ENCODE data around the gene TMTC2. TPM values are rescaled to one million over a fixed set of nuclear protein-coding genes. Genes with fewer than 3 reads are reported as not detected.
"Not testable (repeated sequence)": the region's sequence is repeated elsewhere in the genome, so short reads cannot be mapped to it uniquely, and the experiment has no call there.

Gene TMTC2
- total and polyA plus RNA-seq, 2 donors from 2014 or later: 6.0 to 32.9 TPM

GRCh38 chr12:83106873-83107272 lies 420.2 kb downstream of the TMTC2 start:
- DNase-seq (no peak), FAIRE-seq (no peak)
- H3K27ac ChIP-seq (ENCODE audit: low read depth in 2 of 2, low read length in 2 of 2): no peak overlapping the region
- no peak overlapping the region for H3K4me3 ChIP-seq (ENCODE audit: low read length in 3 of 3)
- no peak overlapping the region for H3K9ac ChIP-seq (ENCODE audit: low read length in 3 of 3)
- TF ChIP-seq CTCF (IDR thresholded peaks at IDR 0.05; ENCODE audit: borderline replicate concordance, extremely low read depth, insufficient read depth): no peak
- H3K9me3 ChIP-seq (ENCODE audit: control insufficient read depth in 2 of 3, insufficient read depth in 1 of 3, low read length in 3 of 3): no peaks in the 10 kb centered on the region
- intact Hi-C loops (cut with DNase I): no loop called here
- H3K4me1 ChIP-seq (ENCODE audit: control insufficient read depth in 2 of 3, insufficient read depth in 2 of 3, low read depth in 1 of 3, low read length in 3 of 3): no peaks in the 10 kb centered on the region
- H3K36me3 ChIP-seq (ENCODE audit: control insufficient read depth in 2 of 3, insufficient read depth in 3 of 3, low read length in 3 of 3): no peaks in the 10 kb centered on the region
- H3K27me3 ChIP-seq (ENCODE audit: control insufficient read depth, insufficient read depth, low read length): no peaks in the 10 kb centered on the region

GRCh38 chr12:83110424-83110823 lies 423.7 kb downstream of the TMTC2 start:
- no peak for FAIRE-seq
- no peak for TF ChIP-seq CTCF (IDR thresholded peaks at IDR 0.05; ENCODE audit: borderline replicate concordance, extremely low read depth, insufficient read depth)
- no peak overlapping the region for H3K9ac ChIP-seq (ENCODE audit: low read length in 3 of 3)
- no peak for DNase-seq
- H3K4me3 ChIP-seq (ENCODE audit: low read length in 3 of 3): no peak overlapping the region
- no peaks in the 10 kb centered on the region for H3K9me3 ChIP-seq (ENCODE audit: control insufficient read depth in 2 of 3, insufficient read depth in 1 of 3, low read length in 3 of 3)
- H3K36me3 ChIP-seq (ENCODE audit: control insufficient read depth in 2 of 3, insufficient read depth in 3 of 3, low read length in 3 of 3): no peaks in the 10 kb centered on the region
- no peak overlapping the region for H3K27ac ChIP-seq (ENCODE audit: low read depth in 2 of 2, low read length in 2 of 2)
- intact Hi-C loops (cut with DNase I): no loop called here
- no peaks in the 10 kb centered on the region for H3K4me1 ChIP-seq (ENCODE audit: control insufficient read depth in 2 of 3, insufficient read depth in 2 of 3, low read depth in 1 of 3, low read length in 3 of 3)
- no peaks in the 10 kb centered on the region for H3K27me3 ChIP-seq (ENCODE audit: control insufficient read depth, insufficient read depth, low read length)

- DNase-seq (no peak), FAIRE-seq (no peak)
- intact Hi-C loops (cut with DNase I): no loop called here
- Histone ChIP-seq H3K4me1 (ENCODE audit: control insufficient read depth in 2 of 3, insufficient read depth in 2 of 3, low read depth in 1 of 3, low read length in 3 of 3) (no peaks in the 10 kb centered on the region), H3K36me3 (ENCODE audit: control insufficient read depth in 2 of 3, insufficient read depth in 3 of 3, low read length in 3 of 3) (no peaks in the 10 kb centered on the region), H3K27ac (ENCODE audit: low read depth in 2 of 2, low read length in 2 of 2) (no peak overlapping the region), H3K9ac (ENCODE audit: low read length in 3 of 3) (no peak overlapping the region), H3K9me3 (ENCODE audit: control insufficient read depth in 2 of 3, insufficient read depth in 1 of 3, low read length in 3 of 3) (no peaks in the 10 kb centered on the region), H3K4me3 (ENCODE audit: low read length in 3 of 3) (no peak overlapping the region), H3K27me3 (ENCODE audit: control insufficient read depth, insufficient read depth, low read length) (no peaks in the 10 kb centered on the region)
- TF ChIP-seq CTCF (IDR thresholded peaks at IDR 0.05; ENCODE audit: borderline replicate concordance, extremely low read depth, insufficient read depth): no peak
These were observed 427.2 kb downstream of the TMTC2 start for GRCh38 chr12:83113945-83114344.

GRCh38 chr12:83114966-83115365 lies 428.3 kb downstream of the TMTC2 start:
- Histone ChIP-seq H3K9me3 (ENCODE audit: control insufficient read depth in 2 of 3, insufficient read depth in 1 of 3, low read length in 3 of 3) (no peaks in the 10 kb centered on the region), H3K4me1 (ENCODE audit: control insufficient read depth in 2 of 3, insufficient read depth in 2 of 3, low read depth in 1 of 3, low read length in 3 of 3) (no peaks in the 10 kb centered on the region), H3K27ac (ENCODE audit: low read depth in 2 of 2, low read length in 2 of 2) (no peak overlapping the region), H3K36me3 (ENCODE audit: control insufficient read depth in 2 of 3, insufficient read depth in 3 of 3, low read length in 3 of 3) (no peaks in the 10 kb centered on the region), H3K9ac (ENCODE audit: low read length in 3 of 3) (no peak overlapping the region), H3K4me3 (ENCODE audit: low read length in 3 of 3) (no peak overlapping the region), H3K27me3 (ENCODE audit: control insufficient read depth, insufficient read depth, low read length) (no peaks in the 10 kb centered on the region)
- intact Hi-C loops (cut with DNase I): no loop called here
- DNase-seq (peak in 1 of 5 donors; percentile 15), FAIRE-seq (no peak)
- TF ChIP-seq CTCF (IDR thresholded peaks at IDR 0.05; ENCODE audit: borderline replicate concordance, extremely low read depth, insufficient read depth): no peak

GRCh38 chr12:83117926-83118325 lies 431.2 kb downstream of the TMTC2 start:
- H3K9me3 ChIP-seq (ENCODE audit: control insufficient read depth in 2 of 3, insufficient read depth in 1 of 3, low read length in 3 of 3); H3K27ac ChIP-seq (ENCODE audit: low read depth in 2 of 2, low read length in 2 of 2); H3K9ac ChIP-seq (ENCODE audit: low read length in 3 of 3); H3K27me3 ChIP-seq (ENCODE audit: control insufficient read depth, insufficient read depth, low read length); DNase-seq; FAIRE-seq; H3K4me3 ChIP-seq (ENCODE audit: low read length in 3 of 3); intact Hi-C loops (cut with DNase I); H3K36me3 ChIP-seq (ENCODE audit: control insufficient read depth in 2 of 3, insufficient read depth in 3 of 3, low read length in 3 of 3); H3K4me1 ChIP-seq (ENCODE audit: control insufficient read depth in 2 of 3, insufficient read depth in 2 of 3, low read depth in 1 of 3, low read length in 3 of 3): not testable (repeated sequence)
